ENCODE results near the gene AMH.

AMH gene

DNA sequence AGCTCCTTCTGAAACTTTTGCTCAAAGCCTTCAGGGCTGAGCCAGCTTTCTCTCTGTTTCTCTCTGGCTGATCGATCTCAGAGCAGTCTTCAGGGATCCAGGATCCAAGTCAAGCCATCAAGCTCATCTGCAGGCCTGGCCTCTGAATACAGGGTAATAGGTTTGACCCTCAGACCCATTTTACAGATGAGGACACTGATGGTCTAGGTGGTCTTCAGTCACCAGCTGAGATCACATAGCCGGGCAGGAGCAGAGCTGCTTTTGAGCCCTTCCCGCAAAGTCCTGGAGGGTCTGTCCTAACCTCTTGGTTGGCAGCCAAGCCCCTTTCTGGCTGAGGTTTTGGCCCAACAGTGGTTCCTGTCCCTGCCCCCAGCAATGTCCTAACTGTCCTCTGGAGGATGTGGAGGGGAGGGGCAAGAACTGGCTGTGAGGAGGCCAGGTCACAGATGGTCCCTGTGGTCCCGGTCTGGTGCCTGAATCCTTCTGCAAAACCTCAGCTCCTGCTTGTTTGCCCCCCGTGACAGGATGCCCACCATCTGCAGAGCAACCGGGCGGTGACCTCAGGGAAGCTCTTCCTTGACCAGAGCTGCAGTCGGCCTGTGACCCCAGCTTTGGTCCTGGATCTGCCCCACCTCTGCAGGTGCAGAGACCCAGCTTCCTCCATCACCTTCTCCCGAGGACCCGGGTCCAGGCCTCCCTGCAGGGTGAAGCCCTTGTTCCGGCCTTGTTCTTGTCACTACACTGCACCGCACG, 38.6 kb downstream of the AMH start:
- no peak for DNase-seq (ENCODE audit: low read depth)

- no peak for DNase-seq (ENCODE audit: low read depth)
These were observed 39.3 kb downstream of the AMH start for GRCh38 chr19:2288338-2288817.

DNA sequence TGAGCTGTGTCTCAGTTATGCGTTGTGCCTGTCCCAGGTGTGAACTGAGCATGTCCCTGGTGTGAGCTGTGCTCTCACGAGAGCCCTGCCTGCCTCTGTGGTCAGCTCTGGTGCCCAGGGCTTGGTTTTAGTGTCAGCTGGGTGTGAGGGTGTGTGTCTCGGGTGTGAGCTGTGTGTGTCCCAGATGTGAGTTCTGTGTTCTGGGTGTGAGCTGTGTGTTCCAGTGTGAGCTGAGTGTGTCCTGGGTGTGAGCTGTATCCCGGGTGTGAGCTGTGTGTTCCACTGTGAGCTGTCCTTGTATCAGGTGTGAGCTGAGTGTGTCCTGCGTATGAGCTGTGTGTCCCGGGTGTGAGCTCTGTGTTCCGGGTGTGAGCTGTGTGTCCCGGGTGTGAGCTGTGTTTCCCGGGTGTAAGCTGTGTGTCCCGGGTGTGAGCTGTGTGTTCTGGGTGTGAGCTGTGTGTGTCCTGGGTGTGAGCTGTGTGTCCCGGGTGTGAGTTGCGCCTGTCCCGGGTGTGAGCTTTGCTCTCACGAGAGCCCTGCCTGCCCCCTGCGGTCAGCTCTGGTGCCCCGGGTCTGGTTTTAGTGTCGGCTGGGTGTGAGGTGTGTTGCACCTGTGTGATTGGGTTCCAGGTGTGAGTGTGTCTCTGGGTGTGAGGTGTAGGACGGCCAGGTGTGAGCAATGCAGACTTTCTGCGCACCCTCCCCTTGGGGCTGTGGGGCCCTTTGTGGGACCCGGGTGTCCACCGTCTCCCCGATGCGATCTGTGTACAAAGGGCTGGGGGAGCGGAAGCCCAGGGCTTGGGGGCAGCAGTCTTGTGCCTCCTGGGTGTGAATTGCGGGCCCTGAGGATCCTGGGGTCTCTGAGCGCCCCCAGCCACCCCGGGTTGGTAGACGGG, 39.9 kb downstream of the AMH start:
- DNase-seq (ENCODE audit: low read depth): no peak

DNA sequence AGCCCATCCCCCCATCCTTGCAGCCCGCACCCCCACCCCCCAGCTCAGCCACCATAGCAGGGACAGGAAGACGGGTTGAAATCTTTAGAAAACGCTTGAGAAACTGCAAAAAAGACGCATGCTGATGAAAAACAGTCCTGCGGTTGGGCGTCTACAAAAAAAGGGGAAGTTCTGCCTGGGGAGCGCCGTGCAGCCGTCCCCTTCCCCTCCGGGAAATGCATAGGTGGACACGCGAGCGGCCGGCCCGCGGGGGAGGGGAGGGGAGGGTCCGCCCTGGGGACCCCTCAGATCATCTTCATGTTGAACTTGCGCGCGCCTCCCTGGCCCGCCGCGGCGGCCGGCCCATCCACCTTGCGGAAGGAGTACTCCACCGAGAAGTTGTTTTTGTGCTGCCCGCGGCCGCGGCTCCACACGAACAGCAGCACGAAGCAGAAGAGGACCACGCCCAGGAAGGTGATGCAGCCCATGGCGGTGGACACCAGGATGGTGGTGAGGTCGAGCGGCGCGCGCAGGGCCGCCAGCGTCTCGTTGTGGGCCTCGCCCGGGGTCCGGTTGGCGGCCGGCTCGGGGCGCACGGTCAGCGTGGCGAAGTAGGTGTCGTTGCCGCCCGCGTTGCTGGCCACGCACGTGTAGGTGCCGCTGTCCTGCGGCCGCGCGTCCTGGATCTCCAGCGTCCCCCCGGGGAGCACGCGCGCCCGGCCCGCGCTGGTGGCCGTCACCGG, 40.8 kb downstream of the AMH start:
- no peak for DNase-seq (ENCODE audit: low read depth)

- no peak for DNase-seq (ENCODE audit: low read depth)
These were observed 41.5 kb downstream of the AMH start for GRCh38 chr19:2290441-2291184.

DNA sequence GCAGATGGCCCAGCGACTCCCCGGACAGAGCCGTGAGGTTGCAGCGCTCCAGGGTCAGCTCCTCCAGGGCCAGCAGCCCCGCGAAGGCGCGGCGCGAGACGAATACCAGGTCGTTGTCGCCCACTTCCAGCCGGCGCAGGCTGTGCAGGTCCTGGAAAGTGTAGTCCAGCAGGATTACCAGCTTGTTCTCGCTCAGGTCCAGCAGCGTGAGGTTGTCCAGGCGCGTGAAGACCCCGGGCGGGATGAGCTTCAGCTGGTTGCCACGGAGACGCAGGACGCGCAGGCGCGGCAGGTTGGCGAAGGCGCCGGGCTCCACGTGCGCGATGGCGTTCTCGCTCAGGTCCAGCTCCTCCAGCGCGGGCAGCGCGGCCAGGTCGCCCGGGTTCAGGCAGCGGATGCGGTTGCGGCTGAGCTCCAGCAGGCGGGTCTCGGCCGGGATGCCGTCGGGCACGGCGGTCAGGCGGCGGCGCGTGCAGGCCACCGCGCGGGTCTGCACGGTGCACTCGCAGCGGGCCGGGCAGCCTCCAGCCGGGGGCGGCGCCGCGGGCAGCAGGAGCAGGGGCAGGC, 42.1 kb downstream of the AMH start:
- DNase-seq (ENCODE audit: low read depth): no peak

- no peak for DNase-seq (ENCODE audit: low read depth)
These were observed 45.7 kb downstream of the AMH start for GRCh38 chr19:2294687-2295335.

- DNase-seq (ENCODE audit: low read depth): no peak
These were observed 47.0 kb downstream of the AMH start for GRCh38 chr19:2296141-2296540.

DNA sequence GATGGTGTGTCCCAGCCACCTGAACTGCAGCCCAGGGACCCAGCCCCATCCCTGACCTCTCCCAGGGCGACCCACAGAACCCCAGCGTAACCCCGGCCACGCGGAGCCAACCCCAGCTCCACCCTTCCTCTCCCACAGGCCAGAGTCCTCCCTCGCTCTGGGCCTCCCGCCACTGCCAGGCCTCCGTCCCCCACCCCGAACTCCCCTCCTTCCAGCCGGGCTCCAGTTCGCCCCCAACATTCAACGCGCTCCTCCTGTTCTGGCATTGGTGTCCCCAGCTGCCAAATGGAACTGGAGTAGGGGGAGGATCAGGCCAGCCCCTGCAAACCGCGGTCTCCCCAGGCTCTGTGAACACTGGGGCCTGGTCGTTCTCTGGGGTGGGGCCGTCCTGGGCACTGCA, 51.4 kb downstream of the AMH start:
- no peak for DNase-seq (ENCODE audit: low read depth)
